ENCODE measurements around the gene UBE2H. TPM values are rescaled to one million over a fixed set of nuclear protein-coding genes. Genes with fewer than 3 reads are reported as not detected.

Gene UBE2H
- total RNA-seq, 4 donors from 2014 or later, result 89.3 to 95.8 (median 90.9) TPM

DNA sequence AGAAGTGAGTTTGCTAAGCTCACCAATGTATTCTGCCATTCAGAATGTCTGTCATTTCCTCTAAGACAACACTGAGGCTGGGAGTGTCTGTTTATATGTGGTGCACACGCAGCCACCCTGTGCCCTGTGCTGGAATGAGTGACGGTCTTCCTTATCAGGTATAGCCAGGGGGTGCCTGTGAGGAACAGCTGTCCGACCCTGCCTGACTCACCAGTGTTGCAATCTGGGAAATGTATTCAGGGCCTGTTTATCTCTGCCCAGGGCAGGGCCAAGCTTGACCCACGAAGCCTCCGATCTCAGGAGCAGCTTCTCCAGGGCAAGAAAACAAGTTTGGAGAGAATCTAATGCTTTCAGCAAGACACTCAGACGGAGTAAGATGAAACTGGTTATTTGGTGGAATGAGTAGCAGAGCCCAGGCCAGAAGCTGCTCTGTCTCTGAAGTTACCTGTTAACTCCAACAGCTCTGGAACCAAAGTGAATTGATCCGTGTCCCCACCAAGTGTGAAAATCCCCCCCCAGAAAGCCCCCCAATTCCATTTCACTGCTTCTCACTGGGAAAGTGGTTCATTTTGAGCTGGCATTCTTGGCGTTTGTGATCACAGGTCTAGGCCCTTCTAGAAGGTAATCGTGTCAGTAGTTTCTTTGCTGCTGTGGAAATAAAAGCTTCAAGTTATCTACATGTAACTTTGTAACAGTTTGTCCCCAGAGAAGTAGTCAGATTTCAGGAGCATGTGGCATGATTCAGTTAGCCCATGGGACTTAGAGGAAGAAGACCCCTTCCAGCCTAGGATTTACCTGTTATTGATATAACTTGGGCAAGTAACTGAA is 6.1 kb upstream of the UBE2H start:
- TF ChIP-seq, protein P1, sequence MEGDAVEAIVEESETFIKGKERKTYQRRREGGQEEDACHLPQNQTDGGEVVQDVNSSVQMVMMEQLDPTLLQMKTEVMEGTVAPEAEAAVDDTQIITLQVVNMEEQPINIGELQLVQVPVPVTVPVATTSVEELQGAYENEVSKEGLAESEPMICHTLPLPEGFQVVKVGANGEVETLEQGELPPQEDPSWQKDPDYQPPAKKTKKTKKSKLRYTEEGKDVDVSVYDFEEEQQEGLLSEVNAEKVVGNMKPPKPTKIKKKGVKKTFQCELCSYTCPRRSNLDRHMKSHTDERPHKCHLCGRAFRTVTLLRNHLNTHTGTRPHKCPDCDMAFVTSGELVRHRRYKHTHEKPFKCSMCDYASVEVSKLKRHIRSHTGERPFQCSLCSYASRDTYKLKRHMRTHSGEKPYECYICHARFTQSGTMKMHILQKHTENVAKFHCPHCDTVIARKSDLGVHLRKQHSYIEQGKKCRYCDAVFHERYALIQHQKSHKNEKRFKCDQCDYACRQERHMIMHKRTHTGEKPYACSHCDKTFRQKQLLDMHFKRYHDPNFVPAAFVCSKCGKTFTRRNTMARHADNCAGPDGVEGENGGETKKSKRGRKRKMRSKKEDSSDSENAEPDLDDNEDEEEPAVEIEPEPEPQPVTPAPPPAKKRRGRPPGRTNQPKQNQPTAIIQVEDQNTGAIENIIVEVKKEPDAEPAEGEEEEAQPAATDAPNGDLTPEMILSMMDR (IDR thresholded peaks at IDR 0.05; ENCODE audit: low read depth), result no peak

DNA sequence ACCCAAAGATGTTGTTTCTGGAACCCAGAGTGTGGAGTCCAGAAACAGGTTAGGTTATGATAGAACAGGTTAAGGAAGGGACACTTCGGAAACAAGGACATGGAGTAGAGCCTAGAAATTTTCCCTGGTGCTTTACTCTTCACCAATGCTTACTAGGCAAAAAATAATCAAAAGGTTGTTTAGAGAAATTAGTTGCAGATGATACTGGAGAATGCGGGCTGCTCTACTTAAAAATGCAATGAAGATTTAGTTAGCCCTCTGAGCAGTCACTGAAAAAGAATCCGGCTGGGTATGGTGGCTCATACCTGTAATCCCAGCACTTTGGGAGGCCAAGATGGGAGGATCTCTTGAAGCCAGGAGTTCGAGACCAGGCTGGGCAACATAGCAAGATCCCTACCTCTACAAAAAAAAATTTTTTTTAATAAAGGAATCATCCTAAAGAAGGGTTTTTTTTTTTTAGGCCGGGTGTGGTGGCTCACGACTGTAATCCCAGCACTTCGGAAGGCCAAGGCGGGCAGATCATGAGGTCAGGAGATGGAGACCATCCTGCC is 3.3 kb upstream of the UBE2H start:
- TF ChIP-seq, protein P1 (IDR thresholded peaks at IDR 0.05; ENCODE audit: low read depth), result no peak

DNA sequence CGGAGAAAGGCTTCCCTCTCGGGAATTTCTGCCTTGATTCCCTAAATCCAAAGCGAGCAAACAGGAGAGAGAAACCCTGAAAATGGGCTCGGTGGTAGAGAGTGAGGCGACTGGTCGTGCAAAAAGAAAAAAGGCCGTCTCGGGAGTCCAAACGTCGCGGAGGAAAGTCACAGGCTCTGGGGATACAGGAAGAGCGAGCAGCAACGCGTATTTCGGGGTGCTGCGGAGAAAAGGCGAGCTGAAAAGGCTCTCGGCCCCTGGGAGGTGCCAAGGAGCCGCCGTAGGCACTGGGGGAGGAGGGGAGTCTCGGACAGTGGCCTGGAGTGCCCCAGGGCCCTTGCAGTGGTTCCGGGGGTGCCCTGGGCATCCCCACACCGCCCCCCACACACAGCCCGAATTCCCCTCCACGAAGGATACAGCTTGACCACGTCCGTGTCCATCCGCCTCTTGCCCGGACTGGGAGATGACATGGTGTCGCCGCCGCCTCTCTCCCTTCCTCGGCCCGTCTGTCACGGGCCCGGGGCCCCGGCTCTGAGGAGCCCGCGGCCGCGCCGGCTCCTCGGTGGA is 591 bp downstream of the UBE2H start:
- TF ChIP-seq, protein P1 (IDR thresholded peaks at IDR 0.05; ENCODE audit: low read depth), result no peak

DNA sequence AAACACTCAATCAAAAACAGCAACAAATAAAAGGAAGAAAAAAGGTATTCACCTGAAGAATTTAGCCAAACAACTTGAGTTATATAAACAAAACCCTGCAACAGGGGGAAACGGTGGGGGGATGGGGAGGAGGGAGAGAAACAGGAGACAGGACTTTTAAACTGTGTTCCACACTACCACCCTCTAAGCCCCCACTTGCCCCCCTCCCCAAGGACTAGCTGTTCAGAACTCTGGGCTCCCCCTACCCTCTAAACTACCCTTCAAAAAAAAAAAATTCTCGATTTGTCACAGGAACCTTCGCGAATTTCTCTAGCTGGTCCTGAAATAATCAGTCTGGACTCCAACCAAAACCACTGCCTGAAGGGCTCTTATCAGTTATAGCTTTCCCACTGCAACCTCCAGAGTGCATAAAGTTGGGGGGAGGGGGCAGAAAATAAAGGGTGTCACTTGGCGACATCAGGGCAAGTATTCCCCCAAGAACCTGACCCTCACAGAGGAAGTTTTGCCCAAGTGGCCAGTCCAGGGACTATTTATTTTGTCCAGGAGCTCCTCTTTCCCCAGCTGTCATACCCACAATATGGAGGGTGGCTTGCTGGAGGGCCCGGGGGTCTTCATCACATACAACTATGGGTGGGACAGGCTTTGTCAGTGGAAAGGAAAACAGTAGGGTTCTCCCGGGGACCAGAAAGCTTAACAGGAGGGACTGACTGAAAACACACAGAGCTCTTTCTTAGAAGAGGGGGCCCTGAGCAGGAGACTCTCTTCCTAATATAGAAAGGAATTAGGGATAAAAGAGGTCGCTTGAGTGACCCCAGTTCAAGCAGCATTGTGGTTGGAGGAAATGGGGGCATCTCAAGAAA is 1.3 kb downstream of the UBE2H start:
- TF ChIP-seq, protein P1 (IDR thresholded peaks at IDR 0.05; ENCODE audit: low read depth), result no peak

DNA sequence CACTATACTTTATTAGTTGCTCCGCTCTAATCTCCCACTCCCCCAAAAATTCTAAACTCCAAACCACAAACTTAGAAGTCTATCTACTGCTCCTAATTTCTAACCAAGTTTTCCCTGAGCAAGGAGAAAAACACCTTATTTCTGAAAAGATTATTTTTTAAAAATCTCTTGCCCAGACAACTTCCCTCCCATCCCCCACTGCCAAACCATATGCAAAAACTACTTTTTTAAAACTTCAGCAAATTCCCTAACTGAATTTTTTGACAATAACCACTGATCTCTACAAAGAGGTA is 1.9 kb downstream of the UBE2H start:
- TF ChIP-seq, protein P1 (IDR thresholded peaks at IDR 0.05; ENCODE audit: low read depth), result no peak

DNA sequence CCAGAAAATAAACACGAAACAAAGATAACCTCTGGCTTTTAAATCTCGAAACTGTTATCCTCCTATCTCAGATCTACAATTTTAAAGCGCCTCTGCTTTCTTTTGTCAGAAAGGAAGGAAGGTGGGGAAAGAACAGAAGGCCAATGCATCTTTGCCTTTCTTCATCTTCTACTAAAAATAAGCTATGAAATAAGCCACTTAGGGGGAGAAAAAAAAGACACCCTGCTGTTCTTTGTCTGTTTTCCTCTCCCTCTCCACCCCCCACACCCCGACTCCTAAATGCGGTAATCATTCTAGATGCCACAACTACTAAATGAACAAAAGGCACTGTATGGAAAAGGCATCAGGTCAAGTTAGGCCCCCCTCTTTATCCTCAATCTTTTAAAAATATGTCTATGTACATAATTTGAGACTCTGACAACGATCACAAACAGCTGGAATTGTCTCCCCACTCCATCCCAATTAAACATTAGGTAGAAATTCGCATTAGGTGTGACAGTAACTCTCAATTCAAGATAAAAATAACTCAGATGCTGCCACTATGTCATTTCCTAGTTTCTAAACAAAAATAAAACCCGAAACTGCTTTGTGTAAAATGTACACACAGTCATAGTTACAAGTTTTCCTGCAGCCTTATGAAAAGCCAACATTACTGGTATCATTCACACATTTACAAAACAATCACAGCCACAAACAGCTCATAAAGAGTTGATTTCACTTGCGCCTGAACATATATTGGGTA is 2.4 kb downstream of the UBE2H start:
- TF ChIP-seq, protein P1 (IDR thresholded peaks at IDR 0.05; ENCODE audit: low read depth), result no peak
